ENCODE measurements around the gene SLC6A7. TPM values are rescaled to one million over a fixed set of nuclear protein-coding genes. Genes with fewer than 3 reads are reported as not detected.

SLC6A7 gene
- total RNA-seq, 1 donor, result 0.10 TPM

DNA sequence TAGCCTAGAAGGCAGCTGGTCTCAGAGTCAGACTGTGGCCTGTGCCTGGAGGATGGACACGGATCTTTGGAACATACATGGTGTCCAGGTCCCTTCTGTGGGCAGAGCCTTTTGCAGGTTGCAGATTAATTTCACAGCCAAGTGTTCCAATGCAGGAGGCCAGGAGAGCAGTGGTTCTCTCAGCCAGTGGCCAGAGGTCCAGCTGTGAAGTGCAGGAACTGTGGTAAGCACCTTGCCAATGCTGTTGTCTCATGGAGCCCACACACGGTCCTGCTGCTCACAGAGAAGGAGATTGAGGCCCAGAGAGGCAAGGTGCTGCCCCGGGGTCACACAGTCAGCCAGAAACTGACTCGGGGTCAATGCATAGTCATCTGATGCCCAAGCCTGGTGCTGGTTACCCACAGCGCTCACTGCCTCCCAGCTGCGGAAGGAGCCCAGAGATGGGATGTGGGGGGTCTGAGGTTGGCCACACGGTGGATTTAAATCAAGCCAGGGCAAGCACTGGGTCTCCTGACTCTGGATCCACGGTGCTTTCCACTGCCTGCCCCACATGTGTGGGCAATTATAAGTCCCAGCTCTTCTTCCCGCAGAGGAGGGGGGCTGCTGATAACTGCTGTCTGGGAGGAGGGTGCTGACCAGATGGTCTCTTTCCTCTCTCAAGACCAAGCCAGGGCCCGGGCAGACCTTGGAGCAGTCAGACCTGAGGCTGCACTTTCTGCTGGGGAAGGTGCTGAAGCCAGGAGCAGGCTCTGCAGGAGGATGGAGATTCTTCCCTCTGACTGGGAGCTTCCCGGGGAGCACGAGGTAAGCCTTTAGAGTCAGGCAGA, 37.0 kb upstream of the SLC6A7 start:
- peaks cover 12% of the 10 kb centered on the region for H3K4me1 ChIP-seq (ENCODE audit: insufficient read depth, low read length)
- H3K9me3 ChIP-seq (ENCODE audit: low read depth, low read length), result no peaks in the 10 kb centered on the region
- no peak overlapping the region for H3K4me3 ChIP-seq (ENCODE audit: low read length)
- H3K27me3 ChIP-seq (ENCODE audit: insufficient read depth, low read length), result peaks cover 7% of the 10 kb centered on the region

DNA sequence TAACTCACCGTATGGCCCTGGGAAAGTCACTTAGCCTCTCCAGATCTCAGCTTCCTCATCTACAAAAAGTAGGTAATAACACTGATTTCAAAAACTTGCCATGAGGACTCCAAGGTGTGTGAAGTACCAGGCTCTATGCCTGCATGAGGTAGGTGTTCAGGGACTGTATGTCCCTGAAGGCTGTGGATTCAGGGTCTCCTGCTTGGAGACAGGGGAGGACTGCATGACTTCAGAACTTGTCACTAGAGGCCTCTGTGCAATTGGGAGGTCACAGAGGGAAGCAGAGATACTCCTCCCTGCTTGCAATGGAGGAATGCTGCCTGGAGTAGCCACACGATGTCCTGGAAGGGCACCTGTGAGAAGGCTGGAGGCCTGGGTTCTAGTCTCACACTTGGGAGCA, 36.4 kb upstream of the SLC6A7 start:
- H3K4me3 ChIP-seq (ENCODE audit: low read length), result no peak overlapping the region
- H3K9me3 ChIP-seq (ENCODE audit: low read depth, low read length), result no peaks in the 10 kb centered on the region
- H3K4me1 ChIP-seq (ENCODE audit: insufficient read depth, low read length), result peaks cover 12% of the 10 kb centered on the region
- H3K27me3 ChIP-seq (ENCODE audit: insufficient read depth, low read length), result peaks cover 7% of the 10 kb centered on the region

DNA sequence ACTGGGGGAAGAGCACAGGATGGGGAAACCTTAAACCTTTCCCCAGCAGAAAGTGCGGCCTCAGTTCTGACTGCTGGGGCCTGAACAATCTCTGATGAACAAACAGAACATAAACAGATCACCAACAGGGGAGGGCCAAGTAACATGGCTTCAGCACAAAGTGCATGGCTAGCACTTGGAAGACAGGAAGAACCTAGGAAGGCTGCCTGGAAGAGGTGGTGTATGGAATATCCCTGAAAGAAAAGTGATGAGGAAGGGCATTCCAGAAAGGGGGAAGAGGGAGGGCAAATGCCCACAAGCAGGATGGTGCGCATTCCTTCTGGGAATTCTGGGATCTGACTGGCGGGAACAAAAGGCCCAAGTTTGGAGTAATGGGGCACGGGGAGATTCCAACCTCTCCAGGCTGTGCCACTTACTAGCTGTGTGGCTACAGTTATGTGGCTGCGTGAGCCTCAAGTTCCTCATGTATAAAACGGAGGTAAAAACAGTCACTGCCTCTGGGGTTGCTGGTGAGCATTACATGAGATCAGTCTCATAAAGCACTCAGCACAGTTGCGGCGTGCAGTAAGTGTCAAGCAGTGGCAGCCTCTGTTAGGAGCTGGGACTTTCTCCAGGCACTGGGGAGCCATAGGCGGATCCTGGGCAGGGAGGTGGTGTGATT, 35.8 kb upstream of the SLC6A7 start:
- no peak overlapping the region for H3K4me3 ChIP-seq (ENCODE audit: low read length)
- H3K9me3 ChIP-seq (ENCODE audit: low read depth, low read length), result no peaks in the 10 kb centered on the region
- peaks cover 12% of the 10 kb centered on the region for H3K4me1 ChIP-seq (ENCODE audit: insufficient read depth, low read length)
- peaks cover 7% of the 10 kb centered on the region for H3K27me3 ChIP-seq (ENCODE audit: insufficient read depth, low read length)

- H3K9me3 ChIP-seq (ENCODE audit: low read depth, low read length), result no peaks in the 10 kb centered on the region
- H3K4me3 ChIP-seq (ENCODE audit: low read length), result no peak overlapping the region
- peaks cover 12% of the 10 kb centered on the region for H3K4me1 ChIP-seq (ENCODE audit: insufficient read depth, low read length)
- peaks cover 7% of the 10 kb centered on the region for H3K27me3 ChIP-seq (ENCODE audit: insufficient read depth, low read length)
Observed at GRCh38 chr5:150154618-150155128, 35.2 kb upstream of the SLC6A7 start.

DNA sequence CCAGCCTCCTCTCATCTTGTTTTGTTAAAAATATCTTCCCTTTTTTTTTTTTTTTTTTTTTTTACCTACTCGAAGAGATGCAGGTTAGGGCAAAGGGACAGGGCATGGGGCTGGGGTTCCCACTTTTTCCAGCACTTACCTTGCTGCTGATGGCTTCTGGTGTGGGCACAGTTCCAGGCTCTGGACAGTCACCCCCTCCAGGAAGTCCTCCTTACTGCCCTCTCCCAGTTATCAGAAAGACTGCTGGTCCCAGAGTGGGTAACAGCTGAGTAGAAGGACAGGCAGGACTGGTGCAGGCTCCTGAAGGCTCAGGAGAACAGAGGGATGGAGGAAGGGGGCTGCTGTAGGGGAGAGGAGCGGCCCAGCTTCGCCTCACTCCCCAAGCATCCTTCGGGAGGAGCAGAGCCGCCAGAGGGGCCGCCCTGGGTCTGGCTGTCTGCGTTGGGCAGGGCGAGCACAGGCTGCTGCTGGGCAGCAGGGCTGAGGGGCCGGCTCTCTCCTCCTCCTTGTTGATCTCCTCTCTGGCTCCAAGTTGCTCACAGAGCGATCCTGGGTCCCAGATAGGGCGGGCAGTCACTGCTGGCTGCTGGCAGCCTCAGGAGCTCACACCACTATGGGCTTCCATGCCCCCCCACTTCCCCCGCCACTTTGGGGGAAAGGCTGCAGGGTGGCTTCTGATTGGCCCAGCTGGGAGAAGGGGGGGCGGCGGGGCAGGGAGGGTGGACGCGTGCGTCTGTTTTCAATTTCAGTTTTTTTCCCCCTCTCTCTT, 34.4 kb upstream of the SLC6A7 start, which contains the start of gene PDGFRB:
TSS of gene PDGFRB (minus strand) at position 588 of the 769 bp plus-strand sequence. CDS start 18,798 bp downstream, outside the sequence.
- Histone ChIP-seq H3K27me3 (ENCODE audit: insufficient read depth, low read length) (peaks cover 7% of the 10 kb centered on the region), H3K4me1 (ENCODE audit: insufficient read depth, low read length) (peaks cover 12% of the 10 kb centered on the region), H3K9me3 (ENCODE audit: low read depth, low read length) (no peaks in the 10 kb centered on the region), H3K4me3 (ENCODE audit: low read length) (peak within 1 kb of the TSS; percentile 27)

DNA sequence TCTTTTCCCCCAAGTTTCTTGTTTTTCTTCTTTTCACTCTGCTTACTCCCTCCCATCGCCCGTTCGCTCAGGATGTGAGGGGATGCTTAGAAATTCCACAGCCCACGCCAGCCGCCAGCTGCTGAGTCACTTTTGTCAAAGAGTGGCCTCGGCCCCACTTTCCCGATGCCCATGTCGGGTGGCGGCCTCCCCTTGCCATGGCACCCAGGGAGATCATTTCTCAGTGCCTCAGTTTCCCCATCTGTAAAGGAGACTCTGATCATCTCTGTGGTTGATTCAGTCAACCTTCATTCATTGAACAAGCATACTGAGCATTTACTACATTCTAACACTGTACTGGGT, 33.9 kb upstream of the SLC6A7 start:
- peak overlapping the region; percentile 27 for H3K4me3 ChIP-seq (ENCODE audit: low read length)

GRCh38 chr5:150156540-150156939, 33.3 kb upstream of the SLC6A7 start:
- H3K9me3 ChIP-seq (ENCODE audit: low read depth, low read length), result no peaks in the 10 kb centered on the region
- peaks cover 7% of the 10 kb centered on the region for H3K27me3 ChIP-seq (ENCODE audit: insufficient read depth, low read length)
- no peak overlapping the region for H3K4me3 ChIP-seq (ENCODE audit: low read length)
- H3K4me1 ChIP-seq (ENCODE audit: insufficient read depth, low read length), result peaks cover 12% of the 10 kb centered on the region

More for the DNA sequence above, 33.9 kb upstream of the SLC6A7 start:
- Histone ChIP-seq H3K9me3 (ENCODE audit: low read depth, low read length) (no peaks in the 10 kb centered on the region), H3K4me1 (ENCODE audit: insufficient read depth, low read length) (peaks cover 12% of the 10 kb centered on the region), H3K27me3 (ENCODE audit: insufficient read depth, low read length) (peaks cover 7% of the 10 kb centered on the region)

DNA sequence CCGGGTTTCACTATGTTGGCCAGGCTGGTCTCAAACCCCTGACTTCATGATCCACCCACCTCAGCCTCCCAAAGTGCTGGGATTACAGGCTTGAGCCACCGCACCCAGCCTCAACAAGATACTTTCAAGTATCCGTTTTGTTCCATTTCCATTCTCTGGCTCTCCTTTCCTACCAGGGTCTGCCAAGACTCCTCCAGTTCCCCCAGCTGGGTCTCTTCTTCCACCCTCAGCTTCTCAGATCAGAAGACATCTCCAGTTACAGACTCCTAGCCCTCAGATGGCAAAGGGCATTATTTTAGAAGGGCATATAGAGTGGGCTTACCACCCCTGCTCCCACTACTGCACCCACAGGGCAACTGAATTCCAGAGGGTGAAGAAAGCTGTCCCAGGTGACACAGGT, 32.7 kb upstream of the SLC6A7 start:
- Histone ChIP-seq H3K4me1 (ENCODE audit: insufficient read depth, low read length) (peaks cover 12% of the 10 kb centered on the region), H3K27me3 (ENCODE audit: insufficient read depth, low read length) (peaks cover 7% of the 10 kb centered on the region), H3K9me3 (ENCODE audit: low read depth, low read length) (no peaks in the 10 kb centered on the region), H3K4me3 (ENCODE audit: low read length) (no peak overlapping the region)

DNA sequence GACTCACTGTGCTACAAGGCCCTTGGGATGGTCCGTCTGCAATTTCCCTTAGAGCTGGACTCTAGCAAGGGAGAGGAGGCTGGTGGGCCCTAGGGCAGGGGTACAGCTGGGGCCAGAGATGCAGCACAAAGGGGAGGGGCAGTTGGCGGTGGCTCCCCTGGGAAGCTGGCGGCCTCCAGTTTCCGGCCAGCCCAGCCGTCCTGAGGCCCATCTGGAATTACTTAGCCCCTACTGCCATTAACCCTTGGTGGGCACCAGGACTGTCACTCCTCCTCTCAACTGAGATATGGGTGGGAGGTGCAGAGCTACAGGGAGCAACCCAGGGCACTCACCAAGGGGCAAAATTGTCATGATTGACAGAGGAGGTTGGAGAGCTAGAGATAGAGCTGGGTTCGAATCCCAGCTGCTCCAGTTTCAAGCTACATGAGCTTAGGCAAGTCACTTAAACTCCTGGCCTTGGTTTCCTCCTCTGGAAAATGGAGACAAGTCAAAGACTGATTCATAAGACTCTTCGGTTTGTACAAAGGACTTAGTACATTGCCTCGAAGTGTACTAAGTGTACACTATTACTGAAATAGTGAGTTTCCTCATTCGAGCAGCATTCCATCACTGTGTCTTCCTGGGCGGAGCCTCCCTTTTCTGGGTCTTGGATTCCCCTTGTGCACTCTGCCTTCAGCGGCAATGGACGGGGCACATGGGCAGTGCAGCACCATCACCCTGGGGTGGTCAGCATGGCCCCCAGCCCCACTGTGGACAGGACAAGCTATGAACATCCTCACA, 31.5 kb upstream of the SLC6A7 start:
- H3K9me3 ChIP-seq (ENCODE audit: low read depth, low read length), result no peaks in the 10 kb centered on the region
- H3K27me3 ChIP-seq (ENCODE audit: insufficient read depth, low read length), result peaks cover 7% of the 10 kb centered on the region
- no peak overlapping the region for H3K4me3 ChIP-seq (ENCODE audit: low read length)
- H3K4me1 ChIP-seq (ENCODE audit: insufficient read depth, low read length), result peaks cover 12% of the 10 kb centered on the region

- H3K9me3 ChIP-seq (ENCODE audit: low read depth, low read length), result no peaks in the 10 kb centered on the region
- peaks cover 7% of the 10 kb centered on the region for H3K27me3 ChIP-seq (ENCODE audit: insufficient read depth, low read length)
- H3K4me1 ChIP-seq (ENCODE audit: insufficient read depth, low read length), result peaks cover 12% of the 10 kb centered on the region
- no peak overlapping the region for H3K4me3 ChIP-seq (ENCODE audit: low read length)
Observed at GRCh38 chr5:150159031-150159430, 30.8 kb upstream of the SLC6A7 start.

DNA sequence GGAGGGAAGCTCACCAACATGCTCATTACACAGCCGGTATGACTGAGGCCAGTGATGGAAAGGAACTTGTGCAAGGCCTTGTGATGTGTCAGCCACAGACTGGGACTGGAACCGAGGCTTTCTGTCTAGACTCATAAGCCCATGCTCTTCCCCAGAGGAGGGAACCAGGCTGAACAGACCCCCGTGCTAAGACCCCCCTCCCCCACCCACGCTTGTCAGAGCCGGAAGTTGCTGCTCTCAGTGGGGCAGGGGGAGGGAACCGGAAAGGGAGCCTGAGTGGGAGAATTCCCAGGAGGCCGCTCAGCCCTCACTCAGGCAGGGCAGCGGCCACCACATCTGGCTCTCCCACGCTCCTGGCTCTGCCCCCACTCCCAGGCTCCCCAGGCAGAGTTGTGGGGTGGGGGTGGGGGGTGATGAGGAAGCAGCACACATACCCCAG, 30.1 kb upstream of the SLC6A7 start:
- no peaks in the 10 kb centered on the region for H3K9me3 ChIP-seq (ENCODE audit: low read depth, low read length)
- H3K4me3 ChIP-seq (ENCODE audit: low read length), result no peak overlapping the region
- peaks cover 7% of the 10 kb centered on the region for H3K27me3 ChIP-seq (ENCODE audit: insufficient read depth, low read length)
- peaks cover 12% of the 10 kb centered on the region for H3K4me1 ChIP-seq (ENCODE audit: insufficient read depth, low read length)

DNA sequence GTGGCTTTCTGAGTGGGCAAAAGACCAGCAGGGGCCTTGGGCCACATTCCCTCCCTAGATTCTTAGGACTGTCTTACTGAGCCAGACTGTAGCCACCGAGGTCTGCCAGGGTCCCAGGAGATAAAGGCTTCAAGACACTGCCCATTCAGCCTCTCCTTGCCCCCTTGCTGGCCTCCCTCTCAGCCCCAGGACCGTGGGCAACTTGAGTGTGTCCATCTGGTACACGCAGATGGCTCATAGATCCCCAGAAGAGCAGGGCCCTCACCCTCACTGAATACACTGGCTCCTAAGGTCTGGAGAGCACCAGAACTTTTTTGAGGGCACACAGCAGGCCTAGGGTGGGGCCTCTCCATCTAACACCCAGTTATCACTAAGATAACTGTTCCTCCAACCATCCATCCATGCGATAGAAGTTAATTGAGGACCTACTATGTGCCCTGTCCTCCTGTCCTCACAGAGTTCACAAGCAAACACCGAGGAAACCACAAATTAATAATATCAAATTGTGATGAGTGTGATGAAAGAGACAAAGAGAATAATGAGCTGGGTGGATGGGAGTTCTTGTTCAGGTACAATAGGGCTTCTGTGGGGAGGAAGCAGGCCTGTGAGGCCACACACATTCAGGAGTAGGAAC, 29.3 kb upstream of the SLC6A7 start:
- Histone ChIP-seq H3K9me3 (ENCODE audit: low read depth, low read length) (no peaks in the 10 kb centered on the region), H3K4me3 (ENCODE audit: low read length) (no peak overlapping the region), H3K4me1 (ENCODE audit: insufficient read depth, low read length) (peaks cover 8% of the 10 kb centered on the region), H3K27me3 (ENCODE audit: insufficient read depth, low read length) (peaks cover 3% of the 10 kb centered on the region)

DNA sequence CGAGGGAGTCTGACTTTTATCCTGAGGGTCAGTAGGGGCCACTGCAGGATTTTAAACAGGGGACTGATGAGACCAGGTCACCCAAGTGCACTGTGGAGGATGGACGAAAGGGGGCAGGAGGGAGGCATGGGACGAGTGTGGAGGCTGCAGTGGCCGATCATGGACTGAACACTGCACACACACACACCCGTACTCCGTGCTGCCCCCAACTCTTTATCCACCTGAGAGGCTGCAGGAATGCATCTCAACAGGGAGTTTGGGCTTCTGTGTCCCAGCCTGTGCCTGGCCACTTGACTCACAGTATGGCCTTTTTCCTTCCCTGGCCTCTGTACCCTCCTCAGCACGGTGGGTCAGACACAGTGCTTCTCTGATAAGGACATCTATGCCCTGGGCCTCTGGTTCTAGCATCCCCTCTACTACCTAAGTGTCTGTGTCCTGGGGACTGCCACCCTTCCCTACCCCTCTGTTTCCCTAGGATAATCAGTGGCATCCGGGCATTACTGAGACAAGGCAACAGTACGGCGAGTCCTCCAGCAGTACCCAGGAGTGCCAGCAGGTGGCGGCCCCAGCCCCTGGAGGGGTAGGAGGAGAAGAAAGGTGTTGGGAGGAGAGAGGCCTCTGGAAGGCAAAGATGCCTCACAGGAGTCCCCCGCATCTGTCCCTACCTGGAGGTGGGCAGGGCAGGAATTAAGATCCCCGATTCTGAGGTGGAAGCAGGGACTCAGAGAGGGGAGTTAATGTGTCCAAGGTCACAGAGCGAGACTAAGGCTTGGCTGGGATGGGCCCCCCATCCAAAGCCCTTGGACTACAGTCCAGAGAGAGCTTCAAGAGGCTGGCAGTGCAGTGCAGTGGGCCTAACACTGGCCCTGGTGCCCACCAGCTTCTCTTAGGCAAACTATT, 28.4 kb upstream of the SLC6A7 start:
- Histone ChIP-seq H3K9me3 (ENCODE audit: low read depth, low read length) (no peaks in the 10 kb centered on the region), H3K4me1 (ENCODE audit: insufficient read depth, low read length) (no peaks in the 10 kb centered on the region), H3K4me3 (ENCODE audit: low read length) (no peak overlapping the region), H3K27me3 (ENCODE audit: insufficient read depth, low read length) (peaks cover 8% of the 10 kb centered on the region)
